ENCODE data around the gene CYB561D1.

GRCh38 chr1:109466125-109466451 lies 27.8 kb upstream of the CYB561D1 start:
- TF ChIP-seq EZH2 (IDR thresholded peaks at IDR 0.05; ENCODE audit: insufficient read depth, poor library complexity, severe bottlenecking), result no peak
- TF ChIP-seq EZH2phosphoT487 (IDR thresholded peaks at IDR 0.05; ENCODE audit: insufficient read depth, low read depth), result no peak

Data from GM23248 (cell line).